Endothelial cell of umbilical vein (primary cell): ENCODE measurements around the gene MYO1G. TPM values are rescaled to one million over a fixed set of nuclear protein-coding genes. Genes with fewer than 3 reads are reported as not detected.

ENCODE experiments used
- BruUV-seq: library from RNA; stranded (reverse); fragments of 400-500 nt; replicated peaks from 2 replicates; lab custom pipeline; 2021; lab: Mats Ljungman, UMichigan
- CTCF ChIA-PET: fragments of 300-600, 350-600 bp; sonication (Branson Sonifier 250); formaldehyde crosslinking; loops from one replicate; lab custom pipeline; 2021; ENCODE audit warnings: antibody characterized with exemption, inconsistent platforms; lab: Charles Lee
- POLR2A ChIA-PET: fragments of 300-600, 350-600 bp; sonication (Branson Sonifier 250); formaldehyde crosslinking; loops from one replicate; lab custom pipeline; 2021; ENCODE audit warnings: antibody characterized with exemption, inconsistent platforms; lab: Charles Lee
- DNase-seq: peaks from one replicate; pipeline ENCODE4 v3.0.0-alpha.2; 2011; ENCODE audit warnings: low read depth, low spot score
- FAIRE-seq: peaks from 2 replicates; lab custom pipeline; 2011; peaks lifted over from hg19 to GRCh38; lab: Jason Lieb, UNC
- H2AFZ ChIP-seq: 2 replicates; pipeline ENCODE4 v1.6.0; 2012; ENCODE audit warnings: low read depth, low read length, control low read depth, inconsistent platforms
- H3K27ac ChIP-seq: 2 replicates; pipeline ENCODE4 v1.5.1; 2011; ENCODE audit warnings: low read depth, mild to moderate bottlenecking, control low read depth, low read length, moderate library complexity; ENCODE audit not compliant: insufficient read depth
- H3K27me3 ChIP-seq, 2 experiments: 2 replicates each; pipeline versions ENCODE4 v1.6.0 to v1.6.1; 2011; ENCODE audit warnings: low read length in 2 of 2, mixed read lengths in 1 of 2; ENCODE audit not compliant: control insufficient read depth in 2 of 2, insufficient read depth in 2 of 2
- H3K36me3 ChIP-seq, 2 experiments: 2 replicates in 1 of 2; 3 replicates in 1 of 2; pipeline ENCODE4 v1.5.1; 2011; ENCODE audit warnings: low read length in 2 of 2, mild to moderate bottlenecking in 1 of 2, moderate library complexity in 1 of 2; ENCODE audit not compliant: control insufficient read depth in 2 of 2, insufficient read depth in 2 of 2; ENCODE audit errors: extremely low read depth in 1 of 2
- H3K4me1 ChIP-seq: 3 replicates; pipeline ENCODE4 v1.5.1; 2011; ENCODE audit warnings: mild to moderate bottlenecking, low read length; ENCODE audit not compliant: control insufficient read depth, insufficient read depth; ENCODE audit errors: extremely low read depth
- H3K4me2 ChIP-seq: 2 replicates; pipeline ENCODE4 v1.6.1; 2011; ENCODE audit warnings: low read length, control low read depth, mixed read lengths; ENCODE audit not compliant: insufficient read depth
- H3K4me3 ChIP-seq, 3 experiments: fragments of 200-600 bp in 1 of 3; sonication (generic), shearing (Covaris generic) in 1 of 3; replicated peaks in 1 of 3; 2 replicates each; pipeline ENCODE4 v1.5.1; 2011 to 2016; ENCODE audit warnings: control low read depth in 3 of 3, low read length in 3 of 3, mild to moderate bottlenecking in 2 of 3, inconsistent platforms in 1 of 3, low read depth in 1 of 3, moderate library complexity in 1 of 3; ENCODE audit not compliant: insufficient read depth in 1 of 3
- H3K79me2 ChIP-seq: 2 replicates; pipeline ENCODE4 v1.6.0; 2012; ENCODE audit warnings: low read length, inconsistent platforms; ENCODE audit not compliant: control insufficient read depth, insufficient read depth
- H3K9ac ChIP-seq: replicated peaks from 2 replicates; pipeline ENCODE3; 2011; ENCODE audit warnings: low read length, control low read depth; ENCODE audit not compliant: insufficient read depth; ENCODE audit errors: extremely low read depth
- H3K9me1 ChIP-seq: replicated peaks from 3 replicates; pipeline ENCODE4 v1.6.0; 2011; ENCODE audit warnings: mild to moderate bottlenecking, low read length; ENCODE audit not compliant: control insufficient read depth, insufficient read depth; ENCODE audit errors: extremely low read depth
- H3K9me3 ChIP-seq: replicated peaks from 2 replicates; pipeline ENCODE4 v1.5.1; 2012; ENCODE audit warnings: low read length, inconsistent platforms; ENCODE audit not compliant: control insufficient read depth, insufficient read depth
- H4K20me1 ChIP-seq: replicated peaks from 2 replicates; pipeline ENCODE3; 2011; ENCODE audit warnings: mild to moderate bottlenecking, low read length; ENCODE audit not compliant: control insufficient read depth, insufficient read depth; ENCODE audit errors: extremely low read depth
- CTCF ChIP-seq, 2 donors: IDR thresholded peaks; 1 replicate in 1 of 2; 2 replicates in 1 of 2; pipeline ENCODE4 v1.5.1; 2011; ENCODE audit warnings: low read length in 2 of 2, mild to moderate bottlenecking in 2 of 2, moderate library complexity in 2 of 2, control low read depth in 1 of 2, inconsistent platforms in 1 of 2, low read depth in 1 of 2; ENCODE audit not compliant: insufficient read depth in 1 of 2; ENCODE audit errors: extremely low read depth in 1 of 2
- EZH2 ChIP-seq: IDR thresholded peaks from 2 replicates; pipeline ENCODE4 v1.6.1; 2012; ENCODE audit warnings: borderline replicate concordance, low read depth, mild to moderate bottlenecking, moderate library complexity, low read length, inconsistent platforms; ENCODE audit not compliant: severe bottlenecking
- FOS ChIP-seq: IDR thresholded peaks from 2 replicates; pipeline ENCODE4 v1.6.1; 2011; ENCODE audit warnings: mild to moderate bottlenecking, low read length, moderate library complexity, borderline replicate concordance; ENCODE audit not compliant: insufficient read depth
- GATA2 ChIP-seq: IDR thresholded peaks from 2 replicates; pipeline ENCODE4 v1.7.0; 2011; ENCODE audit warnings: low read depth, mild to moderate bottlenecking, moderate library complexity, mixed read lengths, low read length; ENCODE audit not compliant: insufficient read length, insufficient read depth
- JUN ChIP-seq: IDR thresholded peaks from 2 replicates; pipeline ENCODE4 v1.6.1; 2011; ENCODE audit warnings: borderline replicate concordance, low read depth; ENCODE audit not compliant: insufficient read length, insufficient read depth
- MAX ChIP-seq: IDR thresholded peaks from 2 replicates; pipeline ENCODE4 v1.6.1; 2011; ENCODE audit not compliant: insufficient read depth, insufficient read length
- MYC ChIP-seq: IDR thresholded peaks from one replicate; pipeline ENCODE4 v1.6.1; 2011; ENCODE audit warnings: mild to moderate bottlenecking, low read depth, low read length
- POLR2A ChIP-seq: IDR thresholded peaks from 2 replicates; pipeline ENCODE4 v1.6.1; 2012; ENCODE audit warnings: low read depth, mild to moderate bottlenecking, control low read depth, low read length
- POLR2AphosphoS5 ChIP-seq: IDR thresholded peaks from 2 replicates; pipeline ENCODE4 v1.6.1; 2012; ENCODE audit warnings: low read depth, mild to moderate bottlenecking, control low read depth, low read length, moderate library complexity; ENCODE audit not compliant: insufficient read depth
- dilution Hi-C: fragments of 300-500 bp; cut with MboI; formaldehyde crosslinking; loops from one replicate; pipeline ENCODE4 v1.15.0; 2019; ENCODE audit warnings: low sequenced_read_pairs; ENCODE audit not compliant: extremely low pct_ligation_motif_present
- intact Hi-C: fragments of 100-400 bp; cut with micrococcal nuclease; formaldehyde crosslinking; loops from one replicate; pipeline ENCODE4 v1.10.0; 2022
- polyA plus RNA-seq, 4 experiments: library from polyadenylated mRNA; depleted of rRNA in 3 of 4; stranded (reverse) in 3 of 4; unstranded in 1 of 4; fragments of >200 nt; gene quantifications; 2 replicates each; pipeline versions ENCODE4 v1.2.1 to v1.2.3, GENCODE V29; 2011 to 2012; ENCODE audit warnings: missing spikeins in 1 of 4
- total RNA-seq: library from RNA; stranded (reverse); gene quantifications from 2 replicates; pipeline ENCODE4 v1.2.3, GENCODE V29; 2021

The MYO1G gene
- total and polyA plus RNA-seq, 2 donors (not counting 3 experiments of a cell fraction or from before 2014, with no cell fraction given), result 0.11 TPM; not detected in 1

GRCh38 chr7:44937426-44937825 is 41.4 kb downstream of the MYO1G start:
- intact Hi-C loops, result no loop called here
- FAIRE-seq, result no peak
- no peak for DNase-seq
- Histone ChIP-seq H3K4me1 (no peaks in the 10 kb centered on the region), H3K36me3 (no peaks in the 10 kb centered on the region), H3K27ac (no peak overlapping the region), H3K79me2 (no peaks in the 10 kb centered on the region), H2AFZ (no peak overlapping the region), H3K27me3 (peaks cover 5% of the 10 kb centered on the region in 2 experiments), H3K4me3 (no peak overlapping the region), H3K9me3 (no peaks in the 10 kb centered on the region), H3K9ac (no peak overlapping the region), H4K20me1 (no peaks in the 10 kb centered on the region), H3K9me1 (no peaks in the 10 kb centered on the region), H3K4me2 (no peak overlapping the region)
- ChIA-PET CTCF (no interaction called here), POLR2A (no interaction called here)
- no peak for TF ChIP-seq MYC
- TF ChIP-seq JUN, result no peak
- TF ChIP-seq POLR2A, result no peak
- no peak for TF ChIP-seq POLR2AphosphoS5
- no peak for TF ChIP-seq EZH2
- no peak for TF ChIP-seq MAX
- dilution Hi-C loops, result no loop called here
- BruUV-seq, result no TSS peak

GRCh38 chr7:44936322-44936721 is 42.5 kb downstream of the MYO1G start:
- CTCF ChIA-PET, result interaction anchor here (0.7 to 1.0 kb wide), 2 partner anchors 37 to 79 kb away, joined by 3 read pairs; no protein-coding TSS in a partner anchor
- Histone ChIP-seq H3K36me3 (no peaks in the 10 kb centered on the region), H3K4me3 (no peak overlapping the region), H3K9me1 (no peaks in the 10 kb centered on the region), H3K9me3 (no peaks in the 10 kb centered on the region), H3K79me2 (no peaks in the 10 kb centered on the region), H3K4me1 (no peaks in the 10 kb centered on the region), H4K20me1 (no peaks in the 10 kb centered on the region), H3K27me3 (peaks cover 5% of the 10 kb centered on the region in 2 experiments), H3K9ac (no peak overlapping the region), H3K4me2 (no peak overlapping the region), H2AFZ (no peak overlapping the region), H3K27ac (no peak overlapping the region)
- FAIRE-seq (no peak), DNase-seq (no peak)
- BruUV-seq, result no TSS peak
- TF ChIP-seq FOS, result no peak
- no peak for TF ChIP-seq POLR2A
- TF ChIP-seq CTCF (IDR thresholded peaks at IDR 0.05; ENCODE audit: extremely low read depth in 1 of 2, insufficient read depth in 1 of 2, low read depth in 1 of 2, low read length in 2 of 2), result no peak
- no peak for TF ChIP-seq GATA2
- no peak for TF ChIP-seq EZH2
- no peak for TF ChIP-seq JUN
- TF ChIP-seq MAX, result no peak
- no peak for TF ChIP-seq MYC
- TF ChIP-seq POLR2AphosphoS5, result no peak
- dilution Hi-C loops (no loop called here), intact Hi-C loops (no loop called here)
- POLR2A ChIA-PET, result no interaction called here
